Mammary epithelial cell (primary cell): ENCODE results near the gene PGM2L1.

Experiments used
- EZH2 ChIP-seq: IDR thresholded peaks from 2 replicates; pipeline ENCODE4 v1.6.1; 2012; ENCODE audit warnings: low read length, inconsistent platforms, borderline replicate concordance
- TF ChIP-seq, protein P1 (sequence below), 2 donors: IDR thresholded peaks in 1 of 2; conservative IDR thresholded peaks in 1 of 2; 2 replicates each; pipeline ENCODE4 v1.5.1; 2011 to 2012; ENCODE audit warnings: inconsistent platforms in 2 of 2, low read length in 2 of 2, mild to moderate bottlenecking in 2 of 2, control low read depth in 1 of 2, low read depth in 1 of 2; ENCODE audit not compliant: insufficient read depth in 1 of 2; ENCODE audit errors: extremely low read depth in 1 of 2

DNA sequence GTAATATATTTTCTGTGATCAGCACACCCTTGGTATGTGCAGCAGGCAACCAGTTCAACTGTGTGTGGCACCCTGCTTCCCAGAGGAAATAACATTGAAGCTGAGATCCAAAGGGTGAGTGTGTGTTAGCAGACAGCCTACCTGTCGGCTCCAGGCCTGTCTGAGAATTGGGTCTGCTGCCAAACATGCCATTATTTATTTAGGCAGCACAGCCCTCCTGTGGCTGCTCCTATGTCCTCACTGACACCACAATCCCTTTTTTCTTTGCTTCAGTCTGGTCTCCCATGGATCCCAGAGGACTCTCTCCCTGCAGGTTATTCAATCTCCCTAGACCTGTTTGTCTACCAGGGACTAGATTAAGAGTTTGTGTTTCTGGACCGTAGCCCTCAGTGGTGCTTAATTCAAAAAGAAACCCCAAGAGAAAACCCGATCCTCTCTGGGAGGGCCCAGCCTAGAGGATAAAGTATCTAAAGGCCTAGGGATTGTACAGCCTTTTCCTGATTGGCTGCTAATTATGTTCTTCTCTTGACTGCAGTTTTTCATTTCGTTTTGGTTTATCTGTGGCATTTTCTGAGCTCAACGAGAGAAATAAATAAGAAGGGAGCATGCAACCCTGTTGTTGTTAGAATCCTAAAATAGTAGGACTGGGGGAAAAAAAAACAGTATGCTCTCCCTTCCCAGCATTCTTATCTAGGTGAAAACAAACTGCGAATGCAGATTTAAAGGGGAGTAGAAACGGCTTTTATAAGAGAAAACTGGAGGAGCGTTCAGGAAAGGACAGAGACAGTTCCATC lies 45.0 kb upstream of the PGM2L1 start:
- TF ChIP-seq, protein P1, sequence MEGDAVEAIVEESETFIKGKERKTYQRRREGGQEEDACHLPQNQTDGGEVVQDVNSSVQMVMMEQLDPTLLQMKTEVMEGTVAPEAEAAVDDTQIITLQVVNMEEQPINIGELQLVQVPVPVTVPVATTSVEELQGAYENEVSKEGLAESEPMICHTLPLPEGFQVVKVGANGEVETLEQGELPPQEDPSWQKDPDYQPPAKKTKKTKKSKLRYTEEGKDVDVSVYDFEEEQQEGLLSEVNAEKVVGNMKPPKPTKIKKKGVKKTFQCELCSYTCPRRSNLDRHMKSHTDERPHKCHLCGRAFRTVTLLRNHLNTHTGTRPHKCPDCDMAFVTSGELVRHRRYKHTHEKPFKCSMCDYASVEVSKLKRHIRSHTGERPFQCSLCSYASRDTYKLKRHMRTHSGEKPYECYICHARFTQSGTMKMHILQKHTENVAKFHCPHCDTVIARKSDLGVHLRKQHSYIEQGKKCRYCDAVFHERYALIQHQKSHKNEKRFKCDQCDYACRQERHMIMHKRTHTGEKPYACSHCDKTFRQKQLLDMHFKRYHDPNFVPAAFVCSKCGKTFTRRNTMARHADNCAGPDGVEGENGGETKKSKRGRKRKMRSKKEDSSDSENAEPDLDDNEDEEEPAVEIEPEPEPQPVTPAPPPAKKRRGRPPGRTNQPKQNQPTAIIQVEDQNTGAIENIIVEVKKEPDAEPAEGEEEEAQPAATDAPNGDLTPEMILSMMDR (conservative IDR thresholded peaks at IDR 0.05 in 1 of 2, IDR thresholded peaks at IDR 0.05 in 1 of 2; ENCODE audit: extremely low read depth in 1 of 2, insufficient read depth in 1 of 2, low read depth in 1 of 2, low read length in 2 of 2): peak; percentile 54 to 64
- no peak for TF ChIP-seq EZH2
